Ammon's horn (tissue), 1 donor: ENCODE measurements around the gene EFCC1.

Experiments used
- DNase-seq: peaks from one replicate; pipeline ENCODE4 v3.0.0-alpha.2; 2016; ENCODE audit warnings: low spot score

Gene EFCC1

DNA sequence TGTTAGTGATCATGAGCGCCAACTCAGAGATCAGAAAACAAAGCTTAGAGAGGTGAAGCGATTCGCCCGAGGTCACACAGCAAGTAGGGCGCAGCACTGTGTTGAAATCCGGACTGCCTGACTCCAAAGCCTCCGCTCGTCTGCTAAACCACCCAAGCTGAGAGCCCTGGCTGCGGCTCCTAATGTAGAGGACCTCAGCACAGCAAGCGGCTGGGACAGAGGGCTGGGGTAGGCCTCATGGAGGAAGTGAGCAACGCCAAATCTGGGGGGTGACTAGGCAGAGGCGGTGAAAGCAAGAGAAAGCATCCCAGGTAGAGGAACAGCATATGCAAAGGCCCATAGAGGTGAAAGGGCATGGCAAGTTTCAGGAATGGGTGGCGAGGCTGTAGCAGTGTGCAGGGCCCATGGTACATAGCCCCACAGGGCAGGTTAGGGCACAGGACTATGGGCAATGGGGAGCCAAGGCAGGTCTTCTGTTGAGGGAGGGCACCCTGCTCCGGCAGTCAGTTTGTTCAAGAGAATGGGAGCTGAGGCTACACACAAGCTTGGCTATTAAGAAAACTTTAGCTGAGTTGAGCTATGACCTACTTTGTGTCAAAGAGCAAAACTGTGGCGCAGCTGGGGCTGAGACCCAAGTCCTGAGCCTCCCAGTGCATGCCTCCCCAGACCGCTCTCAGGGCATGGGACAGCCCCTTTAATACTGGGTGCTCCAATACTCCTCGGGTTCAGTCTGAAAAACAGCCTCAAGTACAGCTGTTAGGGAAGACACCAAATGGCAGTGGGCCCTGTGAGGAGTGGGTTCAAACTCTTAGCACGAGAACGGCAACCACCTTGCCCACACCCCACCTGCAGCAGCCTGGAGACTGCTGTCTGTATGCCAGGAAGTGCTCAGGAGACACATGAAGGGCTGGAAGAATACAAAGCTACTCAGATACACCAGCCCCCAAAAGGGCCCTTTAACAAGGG lies 6.2 kb upstream of the EFCC1 start:
- no peak for DNase-seq

DNA sequence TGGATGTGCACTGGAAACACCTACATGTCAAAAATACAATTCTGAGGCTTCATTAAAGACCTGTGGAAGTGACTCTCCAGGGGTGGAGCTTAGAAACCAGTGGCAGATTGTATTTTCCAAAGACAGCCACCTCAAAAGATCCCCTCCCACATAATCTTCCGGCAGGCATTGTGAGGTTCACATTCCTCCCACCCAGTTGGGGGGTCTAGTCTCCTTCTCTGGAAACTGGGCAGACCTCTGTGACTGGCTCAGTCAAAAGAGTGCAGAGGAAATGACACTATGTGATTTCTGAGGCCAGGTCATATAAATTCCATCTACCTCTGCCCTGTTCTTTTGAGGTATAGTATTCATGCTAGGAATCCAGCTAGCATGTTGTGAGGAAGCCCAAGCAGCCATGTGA lies 5.4 kb upstream of the EFCC1 start:
- no peak for DNase-seq

- no peak for DNase-seq
These were observed 4.9 kb upstream of the EFCC1 start for GRCh38 chr3:128996200-128996599.

DNA sequence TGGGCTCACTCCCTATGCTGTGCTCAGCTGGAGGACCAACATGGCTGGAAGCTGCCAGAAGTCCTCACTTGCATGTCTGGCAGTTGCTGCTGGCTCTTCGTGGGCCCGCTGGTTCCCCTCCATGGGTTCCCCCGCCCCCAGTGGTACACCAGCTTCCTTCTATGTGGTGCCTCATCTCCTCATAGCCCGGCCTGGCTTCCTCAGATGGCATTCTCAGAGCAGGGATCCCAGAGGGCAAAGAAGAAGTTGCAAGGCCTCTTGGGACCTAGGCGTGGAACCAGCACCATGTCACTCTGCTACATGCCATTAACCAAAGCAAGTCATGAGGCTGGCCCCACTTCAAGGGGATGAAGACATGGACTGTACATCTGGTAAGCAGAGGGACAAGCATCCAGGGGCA lies 4.4 kb upstream of the EFCC1 start:
- no peak for DNase-seq

DNA sequence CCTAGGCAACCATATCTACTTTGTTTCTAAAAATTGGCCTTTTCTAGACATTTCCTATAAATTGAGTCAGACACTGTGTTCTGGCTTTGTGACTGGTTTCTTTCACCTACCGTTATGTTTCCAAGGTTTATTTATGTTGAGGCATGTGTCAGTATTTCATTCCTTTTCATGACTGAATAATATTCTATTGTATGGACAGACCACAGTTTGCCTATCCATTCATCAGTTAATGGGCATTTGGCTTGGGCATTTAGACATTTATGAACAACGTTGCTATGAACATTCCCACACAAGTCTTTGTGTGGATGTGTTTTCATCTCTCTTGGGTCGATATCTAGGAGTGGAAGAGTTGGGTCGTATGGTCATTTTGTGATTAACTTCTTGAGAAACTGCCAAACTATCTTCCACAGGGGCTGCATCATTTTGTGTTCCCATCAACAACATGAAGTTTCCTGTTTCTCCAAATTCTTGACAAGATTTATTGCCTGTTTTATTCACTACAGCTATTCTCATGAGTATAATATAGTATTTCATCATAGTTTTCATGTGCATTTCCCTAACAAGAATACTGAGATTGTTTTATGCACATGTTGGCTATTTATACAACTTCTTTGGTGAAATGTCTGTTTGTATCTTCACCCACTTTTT lies 3.5 kb upstream of the EFCC1 start:
- DNase-seq: no peak

GRCh38 chr3:128998561-128998960 lies 2.5 kb upstream of the EFCC1 start:
- no peak for DNase-seq

DNA sequence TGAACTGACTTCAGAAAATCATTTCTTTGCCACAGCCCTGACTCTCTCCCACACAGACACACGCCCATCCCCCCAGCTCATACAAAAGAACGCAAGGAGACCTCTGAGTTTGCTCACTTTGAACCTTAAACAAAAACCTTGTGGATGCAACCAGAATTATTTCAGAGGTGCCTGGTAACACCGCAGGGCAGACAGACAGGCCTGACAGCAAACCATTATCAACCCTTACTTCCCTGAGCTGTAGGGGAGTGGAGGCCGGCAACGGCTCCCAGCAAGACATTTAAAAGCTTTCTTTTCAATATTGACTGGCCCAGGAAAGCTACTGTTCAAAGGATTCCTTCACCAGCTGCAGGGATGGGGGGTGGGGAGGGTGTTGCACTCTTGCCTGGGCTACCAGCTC lies 2.0 kb upstream of the EFCC1 start:
- no peak for DNase-seq

- no peak for DNase-seq
These were observed 383 bp upstream of the EFCC1 start for GRCh38 chr3:129000742-129001100.

GRCh38 chr3:129001806-129002572 lies 885 bp downstream of the EFCC1 start:
- no peak for DNase-seq

GRCh38 chr3:129002573-129003569 lies 1.8 kb downstream of the EFCC1 start:
- no peak for DNase-seq

GRCh38 chr3:129003578-129004112 lies 2.5 kb downstream of the EFCC1 start:
- DNase-seq: no peak

DNA sequence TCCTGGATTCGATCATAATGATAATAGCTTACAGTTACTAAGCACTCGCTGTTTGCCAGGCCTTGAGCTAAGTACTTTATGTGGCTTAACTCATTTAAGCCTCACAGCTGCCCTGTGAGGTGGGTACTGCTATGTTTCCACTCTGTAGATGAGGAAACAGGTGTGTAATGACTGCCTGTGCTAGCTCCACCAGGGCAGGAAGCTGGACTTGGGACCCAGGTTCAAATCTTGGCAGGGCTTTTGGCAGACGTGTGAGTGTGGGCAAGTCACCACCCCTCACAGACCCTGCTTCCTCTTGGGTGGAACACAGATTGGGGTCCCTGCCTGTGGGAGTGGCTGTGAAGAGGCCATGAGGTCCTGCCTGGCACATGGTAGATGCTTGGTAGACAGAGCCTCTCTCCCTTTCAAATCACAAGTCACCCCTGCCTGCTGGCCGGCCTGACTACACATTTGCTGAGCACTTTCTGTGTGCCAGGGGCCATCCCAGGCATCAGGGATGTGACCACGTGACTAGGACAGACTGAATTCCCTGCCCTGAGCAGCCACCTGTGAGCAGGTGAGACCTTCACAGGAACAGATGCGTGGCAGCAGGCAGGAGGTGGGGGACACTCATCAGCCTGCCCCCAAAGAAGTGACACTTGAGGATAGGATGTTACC lies 3.7 kb downstream of the EFCC1 start:
- no peak for DNase-seq

DNA sequence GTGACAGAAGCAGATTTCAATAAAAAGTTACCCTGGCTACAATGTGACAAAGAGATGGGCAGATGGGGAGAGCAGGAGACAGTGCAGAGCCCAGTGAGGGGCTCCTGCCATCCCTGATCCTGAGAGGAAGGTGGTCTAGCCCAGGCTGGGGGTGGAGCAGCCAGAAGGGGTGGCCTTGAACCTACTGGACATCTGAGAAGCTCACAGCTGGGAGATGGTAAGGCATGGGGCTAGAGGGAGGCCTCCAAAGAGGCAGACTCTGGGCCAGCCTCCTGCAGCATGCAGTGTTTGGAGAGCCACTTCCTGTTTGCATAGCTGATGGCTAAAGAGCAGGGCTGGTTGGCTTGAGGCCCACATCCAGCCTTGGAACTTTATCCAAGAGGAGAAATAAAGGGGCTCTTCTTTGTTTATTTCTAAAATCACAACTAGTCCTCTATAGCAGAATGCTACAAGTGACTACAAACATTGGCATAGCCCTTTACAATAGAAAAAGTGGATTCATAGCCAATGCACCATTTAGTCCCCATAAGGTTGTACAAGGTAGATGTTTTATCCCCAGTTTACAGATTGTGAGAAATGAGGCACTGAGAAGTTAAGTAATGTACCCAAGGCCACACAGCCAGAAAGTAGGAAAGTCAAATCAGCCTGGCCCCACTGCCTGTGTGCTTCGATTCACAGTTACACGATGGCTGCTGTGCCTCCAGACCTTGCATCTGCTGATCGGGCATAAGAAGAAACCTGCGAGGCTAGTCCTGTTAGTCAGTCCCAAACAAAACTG lies 4.6 kb downstream of the EFCC1 start:
- no peak for DNase-seq

GRCh38 chr3:129006864-129007263 lies 5.8 kb downstream of the EFCC1 start:
- DNase-seq: no peak

DNA sequence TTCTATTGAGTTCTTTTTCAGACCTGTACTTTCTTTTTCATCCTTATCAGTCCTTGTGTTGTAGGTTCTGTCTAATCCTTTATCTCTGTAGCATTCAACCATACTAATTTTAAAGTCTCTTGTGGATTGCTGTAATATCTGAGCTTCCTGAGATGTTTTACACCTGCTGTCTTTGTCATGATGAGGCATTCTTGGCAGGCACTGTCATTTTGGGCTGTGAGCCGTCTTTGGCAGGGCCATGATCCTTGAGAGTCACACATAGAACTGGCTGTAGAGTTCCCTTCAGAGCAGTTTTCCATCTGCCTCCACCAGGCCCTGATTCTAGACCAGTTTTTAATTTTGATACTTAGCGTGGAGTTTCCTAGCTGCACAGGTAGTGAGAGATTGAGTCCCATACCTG lies 6.7 kb downstream of the EFCC1 start:
- DNase-seq: no peak

GRCh38 chr3:129009266-129009665 lies 8.2 kb downstream of the EFCC1 start:
- no peak for DNase-seq

DNA sequence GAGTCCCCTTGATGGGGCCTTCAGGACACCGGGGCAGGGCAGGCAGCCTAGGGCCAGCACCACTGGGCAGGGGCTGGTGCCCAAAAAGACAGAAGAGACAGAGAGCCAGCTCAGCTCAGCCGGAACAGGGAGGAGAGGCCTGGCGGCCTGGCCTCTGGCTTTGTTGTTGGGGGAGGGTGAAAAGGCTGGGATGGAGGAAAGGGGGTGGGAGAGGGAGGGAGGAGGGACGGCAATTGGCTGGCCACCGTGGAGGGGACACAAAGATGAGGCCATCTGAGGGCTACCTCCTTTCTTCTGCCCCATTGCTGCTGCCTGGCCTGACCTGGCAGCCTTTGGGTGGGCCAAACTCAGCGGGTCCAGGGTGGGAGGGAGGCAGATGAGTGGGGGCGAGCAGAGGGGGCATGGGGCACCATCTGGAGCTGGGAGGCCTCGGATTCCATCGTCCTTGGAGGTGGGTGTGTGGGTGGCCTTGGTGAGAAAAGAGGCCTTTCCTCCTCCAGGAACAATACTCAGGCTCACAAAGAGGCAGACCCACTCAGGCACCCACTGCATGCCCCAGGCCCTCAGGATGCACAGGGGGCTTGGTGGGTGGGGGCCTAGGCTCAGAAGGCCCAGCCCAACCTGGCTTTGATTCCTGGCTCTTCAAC lies 9.3 kb downstream of the EFCC1 start:
- no peak for DNase-seq

- no peak for DNase-seq
These were observed 12.4 kb downstream of the EFCC1 start for GRCh38 chr3:129013491-129013891.

DNA sequence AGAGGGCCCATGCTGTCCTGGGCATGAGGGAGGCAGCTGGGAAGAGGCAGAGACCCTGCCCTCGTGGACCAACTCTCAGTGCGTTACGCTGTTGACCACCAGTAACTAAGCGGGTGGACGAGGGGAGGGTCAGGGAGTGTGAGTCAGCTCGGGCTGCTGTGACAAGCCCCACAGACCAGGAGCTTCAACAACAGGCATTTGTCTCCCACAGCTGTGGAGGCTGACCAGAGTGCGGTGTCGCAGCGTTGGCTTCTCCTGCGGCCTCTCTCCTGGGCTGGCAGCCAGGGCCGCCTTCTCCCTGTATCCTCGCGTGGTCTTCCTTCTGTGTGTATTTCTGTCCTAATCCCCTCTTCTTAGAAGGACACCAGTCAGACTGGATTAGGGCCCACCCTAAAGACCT lies 13.0 kb downstream of the EFCC1 start:
- DNase-seq: peak; percentile 58
